ENCODE results near the gene ANXA2R. TPM values are rescaled to one million over a fixed set of nuclear protein-coding genes. Genes with fewer than 3 reads are reported as not detected.

The ANXA2R gene
- total and polyA plus RNA-seq, 2 of the 4 experiments (the other 2 are of a cell fraction): 1.3 to 3.6 TPM

GRCh38 chr5:43016217-43016779 is 23.8 kb downstream of the ANXA2R start:
- Histone ChIP-seq H2BK5ac (ENCODE audit: low read depth, low read length, poor library complexity, severe bottlenecking) (peak overlapping the region; percentile 37), H3K79me1 (ENCODE audit: low read depth in 1 of 2, low read length in 2 of 2) (peaks cover 24 to 52% of the 10 kb centered on the region in 2 experiments), H3K23ac (ENCODE audit: low read depth, low read length) (peak overlapping the region; percentile 39), H4K20me1 (ENCODE audit: insufficient read depth, low read length) (no peaks in the 10 kb centered on the region), H2BK120ac (ENCODE audit: low read depth, low read length) (no peak overlapping the region), H3K4me3 (ENCODE audit: insufficient read depth, low read depth, low read length) (no peak overlapping the region), H2AK5ac (ENCODE audit: low read depth, low read length) (peak overlapping the region; percentile 35; the same call in 1 of the 2 replicates), H2AFZ (replicated peaks; ENCODE audit: low read length, poor library complexity) (no peak overlapping the region), H3K4ac (ENCODE audit: low read depth, low read length) (peak overlapping the region; percentile 51), H3K14ac (replicated peaks; ENCODE audit: low read depth, low read length) (peak overlapping the region; percentile 85), H3K4me1 (ENCODE audit: control insufficient read depth, insufficient read depth, low read length) (peaks cover 8% of the 10 kb centered on the region), H3K56ac (ENCODE audit: extremely low read depth, insufficient read depth, low read length) (no peak overlapping the region), H2AK9ac (replicated peaks; ENCODE audit: low read depth, low read length, poor library complexity) (peak overlapping the region; percentile 4), H3K9ac (ENCODE audit: low read depth, low read length) (peak overlapping the region; percentile 46), H3K9me3 (ENCODE audit: control insufficient read depth, insufficient read depth, low read length) (no peaks in the 10 kb centered on the region), H4K8ac (ENCODE audit: low read depth in 2 of 2, low read length in 2 of 2) (peak overlapping the region; percentile 29 to 71), H3K18ac (ENCODE audit: low read depth, low read length) (no peak overlapping the region), H2BK20ac (ENCODE audit: low read depth, low read length) (no peak overlapping the region), H3K36me3 (ENCODE audit: control insufficient read depth, insufficient read depth, low read length) (no peaks in the 10 kb centered on the region), H3K27ac (ENCODE audit: insufficient read depth, low read length) (peak overlapping the region; percentile 60; the same call in 1 of the 2 replicates), H2BK15ac (ENCODE audit: low read depth, low read length) (no peak overlapping the region), H3K4me2 (ENCODE audit: low read depth, low read length) (peak overlapping the region; percentile 67), H4K91ac (ENCODE audit: insufficient read depth, low read depth, low read length) (peak overlapping the region; percentile 19; the same call in 1 of the 2 replicates), H3K9me1 (ENCODE audit: insufficient read depth, low read length) (peaks cover 6% of the 10 kb centered on the region; the same call in 1 of the 2 replicates), H4K5ac (ENCODE audit: low read depth, low read length) (peak overlapping the region; percentile 62), H3K27me3 (ENCODE audit: control insufficient read depth, insufficient read depth, low read length) (no peaks in the 10 kb centered on the region)
- no CpG with 5 or more reads among the region's 5 CpGs for WGBS, 2 experiments (ENCODE audit: extremely low coverage in 2 of 2, insufficient read length in 1 of 2)
- dilution Hi-C loops (cut with HindIII; ENCODE audit: low sequenced_read_pairs, unreplicated experiment): no loop called here
- ATAC-seq (ENCODE audit: low read depth) (no peak), DNase-seq (no peak)
- intact Hi-C loops (cut with micrococcal nuclease): loop anchor here (10.0 kb wide), 1 partner anchor 469 kb away; the partner anchor contains the start of gene TMEM267
- in situ Hi-C loops (cut with MboI; ENCODE audit: low sequenced_read_pairs): no loop called here
- no peak for TF ChIP-seq FOS (IDR thresholded peaks at IDR 0.05; ENCODE audit: low read depth, low read length)
- no peak for TF ChIP-seq RCOR1 (IDR thresholded peaks at IDR 0.05; ENCODE audit: insufficient replicate concordance, low read length)
- TF ChIP-seq RFX5 (IDR thresholded peaks at IDR 0.05; ENCODE audit: low read depth, low read length): no peak
- TF ChIP-seq NFE2L2 (IDR thresholded peaks at IDR 0.05; ENCODE audit: low read depth, low read length): no peak
- TF ChIP-seq CTCF (conservative IDR thresholded peaks at IDR 0.05; ENCODE audit: low read depth, low read length): no peak
- no peak for TF ChIP-seq ELK1 (IDR thresholded peaks at IDR 0.05; ENCODE audit: borderline replicate concordance, low read depth, low read length)
- no peak for TF ChIP-seq SMC3 (IDR thresholded peaks at IDR 0.05; ENCODE audit: low read depth, low read length)
- TF ChIP-seq CHD1 (IDR thresholded peaks at IDR 0.05; ENCODE audit: low read depth, low read length): no peak
- BruUV-seq (replicated peaks): no TSS peak
- ChIA-PET POLR2A (ENCODE audit: unreplicated experiment) (interaction anchor here (1.0 kb wide), 1 partner anchor 8 kb away, joined by 3 read pairs; no protein-coding TSS in a partner anchor), CTCF (interaction anchor here (1.4 kb wide), 1 partner anchor 22 kb away, joined by 3 read pairs; no protein-coding TSS in a partner anchor)
